Upper lobe of left lung (tissue), 6 donors: Measurements from ENCODE around the gene SSBP3. TPM values are rescaled to one million over a fixed set of nuclear protein-coding genes. Genes with fewer than 3 reads are reported as not detected.

Source experiments
- ATAC-seq, 2 donors: fragments of 200-7000 bp; cut with Tn5 transposase; one replicate each; pipeline ENCODE4 v1.9.1; 2022; ENCODE audit warnings: mild to moderate bottlenecking in 2 of 2, moderate library complexity in 2 of 2; ENCODE audit not compliant: low FRiP score in 2 of 2
- DNase-seq, 2 donors: peaks; one replicate each; pipeline ENCODE4 v3.0.0-alpha.2; 2019 to 2020
- H3K27ac ChIP-seq, 4 donors: fragments of 200-600 bp; sonication (generic); one replicate each; pipeline ENCODE4 v1.5.1; 2016 to 2019
- H3K27me3 ChIP-seq, 4 donors: fragments of 200-600 bp; sonication (generic); one replicate each; pipeline ENCODE4 v1.5.1; 2017 to 2019
- H3K36me3 ChIP-seq, 4 donors: fragments of 200-600 bp; sonication (generic); one replicate each; pipeline ENCODE4 v1.5.1; 2016 to 2019
- H3K4me1 ChIP-seq, 4 donors: fragments of 200-600 bp; sonication (generic); one replicate each; pipeline ENCODE4 v1.5.1; 2018 to 2019
- H3K4me3 ChIP-seq, 4 donors: fragments of 200-600 bp; sonication (generic); one replicate each; pipeline ENCODE4 v1.5.1; 2017 to 2019; ENCODE audit warnings: mild to moderate bottlenecking in 2 of 4, moderate library complexity in 1 of 4
- H3K9me3 ChIP-seq, 4 donors: fragments of 200-600 bp; sonication (generic); one replicate each; pipeline ENCODE4 v1.5.1; 2018 to 2019
- CTCF ChIP-seq, 6 experiments: fragments of 450-650 bp in 4 of 6; fragments of 200-600 bp in 2 of 6; sonication (generic) in 2 of 6; IDR thresholded peaks; one replicate each; pipeline ENCODE4 v1.5.1; 2016 to 2019; ENCODE audit warnings: antibody characterized with exemption in 6 of 6
- EP300 ChIP-seq, 4 donors: sonication (generic); formaldehyde crosslinking; IDR thresholded peaks; one replicate each; pipeline ENCODE4 v1.5.1; 2017; ENCODE audit warnings: antibody characterized with exemption in 4 of 4, control low read depth in 2 of 4
- POLR2A ChIP-seq, 4 donors: fragments of 450-650 bp; IDR thresholded peaks; one replicate each; pipeline ENCODE4 v1.5.1; 2016 to 2017; ENCODE audit warnings: antibody characterized with exemption in 4 of 4, mild to moderate bottlenecking in 2 of 4
- POLR2AphosphoS5 ChIP-seq, 2 donors: sonication (generic); formaldehyde crosslinking; IDR thresholded peaks; one replicate each; pipeline ENCODE4 v1.5.1; 2017; ENCODE audit warnings: antibody characterized with exemption in 2 of 2
- WGBS, 2 donors: methylation state at CpG; one replicate each; pipeline ENCODE4 v1.1.5; 2017 to 2018; 5-methylcytosine and 5-hydroxymethylcytosine counted together
- total RNA-seq, 6 donors: library from RNA; depleted of rRNA in 4 of 6; stranded (reverse); fragments of >200 nt in 4 of 6; gene quantifications; one replicate each; pipeline versions ENCODE4 v1.1.0 to v1.2.1, GENCODE V29; 2016 to 2021
- donor health status: DM: no; HTN: no; CAD: no; lungs with moderate emphysema.
- donor health status: DM: no; HTN: yes; CAD: no; lungs with severe emphysema.

SSBP3 gene
- total RNA-seq, 6 donors from 2014 or later, result 17.8 to 35.6 (median 26.4) TPM

DNA sequence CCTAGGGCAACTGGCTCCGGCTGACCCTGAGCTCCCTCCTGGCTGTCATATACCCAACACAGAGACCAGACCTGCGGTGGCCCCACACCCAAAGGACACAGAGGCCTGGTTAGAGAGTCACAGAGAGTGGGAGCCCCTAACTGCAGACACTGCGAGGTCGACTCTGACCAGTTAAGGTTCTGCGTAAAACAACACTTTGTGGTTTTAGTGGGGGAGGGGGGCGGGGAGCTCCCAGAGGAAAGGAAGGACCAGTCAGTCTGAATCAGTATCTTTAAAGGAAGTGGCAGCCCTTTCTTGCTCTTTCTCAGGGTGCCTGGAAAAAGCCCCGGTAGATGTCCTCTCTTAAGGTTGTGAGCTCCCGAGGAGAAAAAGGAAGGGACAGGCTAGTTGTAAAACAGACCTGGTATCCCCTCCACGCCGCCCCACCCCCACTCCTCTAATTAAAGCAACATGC is 2.4 kb downstream of the SSBP3 start:
- H3K4me3 ChIP-seq, result peak overlapping the region in 3 of 4 donors; percentile 85 to 98 (median 97)
- peaks cover 29 to 50% (median 41%) of the 10 kb centered on the region in 4 donors for H3K4me1 ChIP-seq
- DNase-seq, result no peak
- no peak for TF ChIP-seq CTCF (IDR thresholded peaks at IDR 0.05)
- no peak for TF ChIP-seq POLR2AphosphoS5 (IDR thresholded peaks at IDR 0.05)
- TF ChIP-seq EP300 (IDR thresholded peaks at IDR 0.05), result no peak
- TF ChIP-seq POLR2A (IDR thresholded peaks at IDR 0.05), result no peak
- peak overlapping the region in 1 of 4 donors; percentile 27 for H3K27ac ChIP-seq
- H3K36me3 ChIP-seq, result peaks cover 11 to 40% (median 16%) of the 10 kb centered on the region in 4 donors
- no peaks in the 10 kb centered on the region for H3K9me3 ChIP-seq
- 36 to 48% methylated on average over 10 of the region's 10 CpGs for WGBS, 2 donors
- ATAC-seq, result no peak
- no peaks in the 10 kb centered on the region for H3K27me3 ChIP-seq

- Histone ChIP-seq H3K4me1 (peaks cover 29 to 45% (median 36%) of the 10 kb centered on the region in 4 donors), H3K9me3 (no peaks in the 10 kb centered on the region), H3K4me3 (peak overlapping the region in 2 of 4 donors; percentile 85 to 98), H3K27me3 (no peaks in the 10 kb centered on the region), H3K36me3 (peaks cover 15 to 44% (median 19%) of the 10 kb centered on the region in 4 donors), H3K27ac (peak overlapping the region in 2 of 4 donors; percentile 27)
- TF ChIP-seq POLR2AphosphoS5 (IDR thresholded peaks at IDR 0.05) (no peak), POLR2A (IDR thresholded peaks at IDR 0.05) (no peak), CTCF (IDR thresholded peaks at IDR 0.05) (no peak), EP300 (IDR thresholded peaks at IDR 0.05) (no peak)
- ATAC-seq, result no peak
- no peak for DNase-seq
- WGBS, 2 donors, result 73 to 78% methylated on average over 9 of the region's 9 CpGs
These were observed 2.8 kb downstream of the SSBP3 start for GRCh38 chr1:54403405-54403804.

GRCh38 chr1:54402896-54403295 is 3.3 kb downstream of the SSBP3 start:
- H3K36me3 ChIP-seq, result peaks cover 16 to 49% (median 21%) of the 10 kb centered on the region in 4 donors
- no peaks in the 10 kb centered on the region for H3K9me3 ChIP-seq
- TF ChIP-seq EP300 (IDR thresholded peaks at IDR 0.05), result no peak
- no peak for TF ChIP-seq POLR2A (IDR thresholded peaks at IDR 0.05)
- no peak for TF ChIP-seq POLR2AphosphoS5 (IDR thresholded peaks at IDR 0.05)
- no peak for TF ChIP-seq CTCF (IDR thresholded peaks at IDR 0.05)
- H3K27ac ChIP-seq, result peak overlapping the region in 1 of 4 donors; percentile 27
- WGBS, 2 donors, result 62 to 65% methylated on average over 7 of the region's 7 CpGs
- H3K27me3 ChIP-seq, result no peaks in the 10 kb centered on the region
- peaks cover 24 to 40% (median 32%) of the 10 kb centered on the region in 4 donors for H3K4me1 ChIP-seq
- ATAC-seq (no peak), DNase-seq (no peak)
- peak overlapping the region in 1 of 4 donors; percentile 85 for H3K4me3 ChIP-seq

DNA sequence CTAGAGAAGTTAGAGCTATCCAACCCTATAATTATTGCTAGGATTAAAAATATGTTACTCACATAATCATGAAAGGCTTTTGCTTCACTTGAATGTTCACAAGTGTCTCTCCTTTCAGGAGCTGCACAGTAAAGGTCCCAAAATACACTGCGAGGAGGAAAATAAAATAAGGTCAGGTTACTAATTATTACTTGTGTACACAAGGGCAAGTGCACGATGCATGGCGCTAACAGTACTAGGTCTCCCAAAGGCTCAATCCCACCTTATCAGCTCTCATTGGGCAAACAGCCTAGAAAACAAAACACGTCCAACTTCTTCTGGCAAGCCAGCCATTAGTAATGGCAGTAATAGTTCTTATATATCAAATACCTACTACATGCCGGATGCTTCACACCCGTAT is 4.4 kb downstream of the SSBP3 start:
- no peak overlapping the region for H3K4me3 ChIP-seq
- ATAC-seq, result no peak
- 66 to 77% methylated on average over 6 of the region's 6 CpGs for WGBS, 2 donors

More for the DNA sequence above, 4.4 kb downstream of the SSBP3 start:
- Histone ChIP-seq H3K9me3 (no peaks in the 10 kb centered on the region), H3K36me3 (peaks cover 16 to 58% (median 21%) of the 10 kb centered on the region in 4 donors), H3K27ac (no peak overlapping the region), H3K4me1 (peaks cover 26 to 46% (median 33%) of the 10 kb centered on the region in 4 donors), H3K27me3 (no peaks in the 10 kb centered on the region)
- TF ChIP-seq CTCF (IDR thresholded peaks at IDR 0.05), result no peak
- no peak for TF ChIP-seq EP300 (IDR thresholded peaks at IDR 0.05)
- no peak for TF ChIP-seq POLR2A (IDR thresholded peaks at IDR 0.05)
- no peak for TF ChIP-seq POLR2AphosphoS5 (IDR thresholded peaks at IDR 0.05)
- DNase-seq, result no peak
